A673 (cell line): ENCODE measurements around the gene UVSSA. TPM values are rescaled to one million over a fixed set of nuclear protein-coding genes. Genes with fewer than 3 reads are reported as not detected.

Experiments
- BruUV-seq: library from RNA; stranded (reverse); fragments of 400-500 nt; replicated peaks from 2 replicates; lab custom pipeline; 2021; lab: Mats Ljungman, UMichigan
- CTCF ChIA-PET: fragments of 300-600 bp; sonication (Branson Sonifier 250); formaldehyde crosslinking; loops from one replicate; lab custom pipeline; 2022; ENCODE audit warnings: antibody characterized with exemption; lab: Charles Lee
- POLR2A ChIA-PET: fragments of 300-600 bp; sonication (Branson Sonifier 250); formaldehyde crosslinking; loops from one replicate; lab custom pipeline; 2022; ENCODE audit warnings: antibody characterized with exemption; ENCODE audit not compliant: low non-redundant PET; lab: Charles Lee
- DNase-seq: peaks from one replicate; pipeline ENCODE4 v3.0.0-alpha.2; 2015; ENCODE audit warnings: low spot score
- H3K27ac ChIP-seq: fragments of 200-600 bp; sonication (generic); 2 replicates; pipeline ENCODE4 v1.5.1; 2016; ENCODE audit warnings: mixed run types, low read depth, mild to moderate bottlenecking, mixed read lengths, antibody characterized with exemption, low read length; ENCODE audit not compliant: poor library complexity, severe bottlenecking
- H3K27me3 ChIP-seq: fragments of 200-600 bp; sonication (generic); replicated peaks from 2 replicates; pipeline ENCODE4 v1.6.1; 2017; ENCODE audit warnings: mixed run types, low read depth, mild to moderate bottlenecking, mixed read lengths, antibody characterized with exemption, low read length; ENCODE audit not compliant: insufficient read depth, poor library complexity
- H3K36me3 ChIP-seq: fragments of 200-600 bp; sonication (generic); 2 replicates; pipeline ENCODE4 v1.6.1; 2016; ENCODE audit warnings: mixed run types, mild to moderate bottlenecking, mixed read lengths, antibody characterized with exemption, low read length; ENCODE audit not compliant: insufficient read depth, poor library complexity, severe bottlenecking
- H3K4me1 ChIP-seq: fragments of 200-600 bp; sonication (generic); 2 replicates; pipeline ENCODE4 v1.6.1; 2017; ENCODE audit warnings: mixed run types, mild to moderate bottlenecking, mixed read lengths, antibody characterized with exemption, low read length; ENCODE audit not compliant: insufficient read depth, poor library complexity, severe bottlenecking
- H3K4me3 ChIP-seq: fragments of 200-600 bp; sonication (generic); 2 replicates; pipeline ENCODE4 v1.5.1; 2016; ENCODE audit warnings: low read depth, mixed run types, mild to moderate bottlenecking, mixed read lengths, low read length; ENCODE audit not compliant: poor library complexity, severe bottlenecking
- H3K9me3 ChIP-seq: fragments of 200-600 bp; sonication (generic); 2 replicates; pipeline ENCODE4 v1.6.1; 2016; ENCODE audit warnings: mixed run types, low read depth, mild to moderate bottlenecking, mixed read lengths, antibody characterized with exemption, low read length; ENCODE audit not compliant: poor library complexity, severe bottlenecking
- EZH2 ChIP-seq: fragments of 200-600 bp; sonication (generic); IDR thresholded peaks from 2 replicates; pipeline ENCODE4 v1.6.1; 2017; ENCODE audit warnings: borderline replicate concordance, low read depth, mild to moderate bottlenecking, mixed read lengths, antibody characterized with exemption, low read length; ENCODE audit not compliant: poor library complexity, severe bottlenecking
- intact Hi-C: fragments of 100-400 bp; cut with micrococcal nuclease; formaldehyde crosslinking; loops from one replicate; pipeline ENCODE4 v1.10.0; 2022; ENCODE audit not compliant: unreplicated experiment
- total RNA-seq: library from RNA; stranded (reverse); gene quantifications from 2 replicates; pipeline ENCODE4 v1.2.3, GENCODE V29; 2021
- TF ChIP-seq, protein P1 (sequence below): fragments of 300-800, 200-600 bp; sonication (generic); conservative IDR thresholded peaks from 2 replicates; pipeline ENCODE4 v1.5.1; 2017; ENCODE audit warnings: low read depth, mild to moderate bottlenecking, antibody characterized with exemption, low read length, moderate library complexity, mixed read lengths

The UVSSA gene
- total RNA-seq, 1 experiment from 2014 or later, result 20.3 TPM

DNA sequence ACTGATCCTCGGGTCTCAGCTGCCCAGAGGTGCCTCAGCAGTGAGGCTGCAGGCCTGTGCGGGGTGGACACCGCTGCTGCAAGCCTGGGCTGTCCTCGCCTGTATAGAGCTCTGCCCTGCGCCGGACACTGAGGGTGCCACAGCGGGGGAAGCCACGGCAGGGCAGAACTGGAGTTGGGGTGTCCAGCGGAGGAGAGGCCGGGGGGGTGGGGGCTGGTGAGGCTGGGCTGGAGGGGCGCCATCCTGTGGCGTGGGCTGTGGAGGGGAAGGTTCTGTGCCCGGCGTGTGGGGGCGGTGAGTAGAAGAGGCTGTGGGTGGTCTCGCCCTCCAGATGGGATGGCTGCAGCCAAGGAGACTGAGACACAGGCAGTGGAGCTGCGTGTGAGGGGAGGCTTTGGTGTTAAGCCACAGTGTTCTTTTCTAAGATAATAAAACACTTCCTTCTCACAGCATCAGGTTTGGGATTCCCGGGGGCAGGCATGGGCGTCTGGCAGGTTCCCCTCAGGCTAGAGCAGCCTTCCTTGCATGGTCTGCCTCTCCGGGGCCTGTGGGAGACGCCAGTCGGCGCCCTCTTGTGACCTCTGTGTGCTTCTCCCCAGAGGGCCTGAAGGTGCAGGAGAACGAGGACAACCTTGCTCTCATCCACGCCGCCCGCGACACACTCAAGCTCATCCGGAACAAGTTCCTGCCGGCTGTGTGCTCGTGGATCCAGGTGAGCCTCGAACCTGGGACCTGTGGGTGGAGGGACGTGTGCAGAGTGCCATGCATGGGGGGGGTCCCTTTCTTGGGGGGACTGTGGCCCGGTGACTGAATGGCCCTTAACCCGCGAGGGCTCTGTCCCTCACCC lies 7.4 kb downstream of the UVSSA start:
- DNase-seq, result no peak
- H3K4me3 ChIP-seq, result no peak overlapping the region
- H3K36me3 ChIP-seq, result peaks cover 14% of the 10 kb centered on the region
- H3K27me3 ChIP-seq, result no peaks in the 10 kb centered on the region
- no TSS peak for BruUV-seq
- H3K4me1 ChIP-seq, result no peaks in the 10 kb centered on the region
- H3K27ac ChIP-seq, result no peak overlapping the region
- ChIA-PET CTCF (no interaction called here), POLR2A (interaction anchor here (0.6 kb wide), 1 partner anchor 355 kb away, joined by 12 read pairs; no protein-coding TSS in a partner anchor)
- intact Hi-C loops, result no loop called here
- TF ChIP-seq, protein P1, sequence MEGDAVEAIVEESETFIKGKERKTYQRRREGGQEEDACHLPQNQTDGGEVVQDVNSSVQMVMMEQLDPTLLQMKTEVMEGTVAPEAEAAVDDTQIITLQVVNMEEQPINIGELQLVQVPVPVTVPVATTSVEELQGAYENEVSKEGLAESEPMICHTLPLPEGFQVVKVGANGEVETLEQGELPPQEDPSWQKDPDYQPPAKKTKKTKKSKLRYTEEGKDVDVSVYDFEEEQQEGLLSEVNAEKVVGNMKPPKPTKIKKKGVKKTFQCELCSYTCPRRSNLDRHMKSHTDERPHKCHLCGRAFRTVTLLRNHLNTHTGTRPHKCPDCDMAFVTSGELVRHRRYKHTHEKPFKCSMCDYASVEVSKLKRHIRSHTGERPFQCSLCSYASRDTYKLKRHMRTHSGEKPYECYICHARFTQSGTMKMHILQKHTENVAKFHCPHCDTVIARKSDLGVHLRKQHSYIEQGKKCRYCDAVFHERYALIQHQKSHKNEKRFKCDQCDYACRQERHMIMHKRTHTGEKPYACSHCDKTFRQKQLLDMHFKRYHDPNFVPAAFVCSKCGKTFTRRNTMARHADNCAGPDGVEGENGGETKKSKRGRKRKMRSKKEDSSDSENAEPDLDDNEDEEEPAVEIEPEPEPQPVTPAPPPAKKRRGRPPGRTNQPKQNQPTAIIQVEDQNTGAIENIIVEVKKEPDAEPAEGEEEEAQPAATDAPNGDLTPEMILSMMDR, result no peak
- no peak for TF ChIP-seq EZH2
- H3K9me3 ChIP-seq, result no peaks in the 10 kb centered on the region

DNA sequence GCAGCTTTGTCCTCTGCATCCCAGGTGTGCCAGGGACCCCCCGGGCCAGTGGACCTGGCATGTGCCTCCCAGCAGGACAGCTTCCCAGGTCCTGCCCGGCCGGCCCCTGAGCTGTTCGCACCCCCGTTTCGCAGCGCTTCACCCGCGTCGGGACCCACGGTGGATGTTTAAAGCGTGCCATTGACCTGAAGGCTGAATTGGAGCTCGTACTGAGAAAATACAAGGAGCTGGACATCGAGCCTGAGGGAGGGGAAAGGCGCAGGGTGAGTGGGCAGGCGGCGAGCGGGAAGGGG lies 7.9 kb downstream of the UVSSA start:
- Histone ChIP-seq H3K36me3 (peaks cover 10% of the 10 kb centered on the region), H3K4me1 (no peaks in the 10 kb centered on the region), H3K27me3 (no peaks in the 10 kb centered on the region), H3K27ac (no peak overlapping the region), H3K4me3 (no peak overlapping the region), H3K9me3 (no peaks in the 10 kb centered on the region)
- no peak for TF ChIP-seq EZH2
- TF ChIP-seq, protein P1, result no peak
- no TSS peak for BruUV-seq
- DNase-seq, result no peak
- intact Hi-C loops, result loop anchor here (5.0 kb wide), 1 partner anchor 272 kb away; no protein-coding TSS in a partner anchor
- POLR2A ChIA-PET, result interaction anchor here (0.6 kb wide), 1 partner anchor 354 kb away, joined by 12 read pairs; no protein-coding TSS in a partner anchor
- CTCF ChIA-PET, result no interaction called here

DNA sequence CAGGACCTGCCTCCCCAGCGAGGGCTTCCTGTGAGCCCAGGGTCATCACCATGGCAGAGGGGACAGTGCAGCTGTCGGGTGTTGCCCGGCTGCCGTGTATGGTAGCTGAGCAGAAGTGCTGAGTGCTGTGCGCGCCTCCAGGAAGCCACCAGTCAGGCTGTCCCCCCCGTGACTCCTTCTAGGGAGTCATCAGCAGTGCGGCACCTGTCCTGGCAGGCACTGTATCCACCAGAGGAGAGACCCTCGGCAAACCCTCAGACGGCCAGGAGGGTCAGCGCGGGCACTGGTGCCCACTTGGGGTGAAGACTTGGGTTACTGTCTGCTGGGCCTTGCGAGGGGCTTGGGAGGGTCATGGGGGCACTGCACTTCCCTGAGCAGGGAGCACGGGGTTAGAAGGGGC lies 8.4 kb downstream of the UVSSA start:
- no peak overlapping the region for H3K27ac ChIP-seq
- TF ChIP-seq, protein P1, result no peak
- TF ChIP-seq EZH2, result no peak
- H3K4me3 ChIP-seq, result no peak overlapping the region
- ChIA-PET CTCF (interaction anchor here (0.7 to 0.9 kb wide), 2 partner anchors 9 to 357 kb away, joined by 3 read pairs; no protein-coding TSS in a partner anchor), POLR2A (no interaction called here)
- H3K9me3 ChIP-seq, result no peaks in the 10 kb centered on the region
- DNase-seq, result no peak
- no peaks in the 10 kb centered on the region for H3K27me3 ChIP-seq
- intact Hi-C loops, result loop anchor here (5.0 kb wide), 1 partner anchor 272 kb away; no protein-coding TSS in a partner anchor
- no TSS peak for BruUV-seq
- H3K4me1 ChIP-seq, result no peaks in the 10 kb centered on the region
- H3K36me3 ChIP-seq, result peaks cover 9% of the 10 kb centered on the region
